Stimulated activated CD4-positive, alpha-beta T cell treated with anti-CD3 and anti-CD28 coated beads, TNF-alpha, amount 100 ng/mL, for 24 hours (primary cell): ENCODE results near the gene POLR3K.
A peak's percentile ranks its signal among the peaks of the same experiment; 100 is the strongest.
"Not testable (repeated sequence)": the region's sequence is repeated elsewhere in the genome, so short reads cannot be mapped to it uniquely, and the experiment has no call there.

Experiments used
- DNase-seq, 3 experiments: peaks; one replicate each; pipeline ENCODE4 v3.0.0-alpha.2; 2020; ENCODE audit warnings: low read depth in 3 of 3

Gene POLR3K

GRCh38 chr16:44655-45054 is 8.8 kb downstream of the POLR3K start:
- no peak for DNase-seq

- no peak for DNase-seq
These were observed 10.1 kb downstream of the POLR3K start for GRCh38 chr16:43294-43693.

GRCh38 chr16:42691-43090 is 10.7 kb downstream of the POLR3K start:
- no peak for DNase-seq

GRCh38 chr16:42069-42457 is 11.3 kb downstream of the POLR3K start:
- no peak for DNase-seq

- no peak for DNase-seq
These were observed 11.9 kb downstream of the POLR3K start for GRCh38 chr16:41439-42068.

GRCh38 chr16:38941-39892 is 14.2 kb downstream of the POLR3K start:
- DNase-seq, result peak in 1 of 3 experiments; percentile 48

GRCh38 chr16:38206-38605 is 15.2 kb downstream of the POLR3K start:
- not testable (repeated sequence) for DNase-seq

- no peak for DNase-seq
These were observed 15.9 kb downstream of the POLR3K start for GRCh38 chr16:37511-37910.

GRCh38 chr16:36336-36984 is 16.9 kb downstream of the POLR3K start:
- DNase-seq, result no peak

GRCh38 chr16:35678-36305 is 17.6 kb downstream of the POLR3K start:
- DNase-seq, result no peak

- DNase-seq, result no peak
These were observed 18.3 kb downstream of the POLR3K start for GRCh38 chr16:35011-35677.

- no peak for DNase-seq
These were observed 18.8 kb downstream of the POLR3K start for GRCh38 chr16:34648-34987.

- no peak for DNase-seq
These were observed 19.3 kb downstream of the POLR3K start for GRCh38 chr16:33877-34647.

GRCh38 chr16:33154-33876 is 20.1 kb downstream of the POLR3K start:
- not testable (repeated sequence) for DNase-seq

- DNase-seq, result not testable (repeated sequence)
These were observed 22.8 kb downstream of the POLR3K start for GRCh38 chr16:30627-31026.

- DNase-seq, result not testable (repeated sequence)
These were observed 27.5 kb downstream of the POLR3K start for GRCh38 chr16:25926-26348.

- not testable (repeated sequence) for DNase-seq
These were observed 29.3 kb downstream of the POLR3K start for GRCh38 chr16:24151-24550.

GRCh38 chr16:20886-21285 is 32.5 kb downstream of the POLR3K start:
- not testable (repeated sequence) for DNase-seq

GRCh38 chr16:17062-17765 is 36.2 kb downstream of the POLR3K start:
- not testable (repeated sequence) for DNase-seq
